Cortex of kidney (tissue), 1 donor: ENCODE measurements around the gene ANKS1B.
"Not testable (repeated sequence)": the region's sequence is repeated elsewhere in the genome, so short reads cannot be mapped to it uniquely, and the experiment has no call there.

Source experiments
- DNase-seq: peaks from one replicate; lab custom pipeline; 2025; lab: John Stamatoyannopoulos, UW

Gene ANKS1B

DNA sequence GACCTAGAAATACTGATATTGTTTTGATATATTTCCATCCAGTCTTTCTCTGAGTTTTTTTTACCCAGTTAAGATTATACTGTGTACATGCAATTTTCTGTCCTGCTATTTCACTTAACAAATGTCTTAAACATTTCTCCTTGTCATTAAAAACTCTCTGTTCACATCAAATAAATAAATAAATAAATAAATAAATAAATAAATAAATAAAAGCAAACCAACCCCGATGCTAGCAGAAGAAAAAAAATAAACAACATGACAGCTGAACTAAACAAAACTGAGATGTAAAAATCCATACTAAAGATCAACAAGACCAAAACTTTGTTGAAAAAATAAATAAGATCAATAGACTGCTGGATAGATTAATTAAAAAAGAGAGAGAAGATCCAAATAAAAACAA, 407.6 kb downstream of the ANKS1B start:
- not testable (repeated sequence) for DNase-seq

GRCh38 chr12:99573980-99574379, 410.8 kb downstream of the ANKS1B start:
- no peak for DNase-seq

- DNase-seq: no peak
Observed at GRCh38 chr12:99567072-99567471, 417.7 kb downstream of the ANKS1B start.

DNA sequence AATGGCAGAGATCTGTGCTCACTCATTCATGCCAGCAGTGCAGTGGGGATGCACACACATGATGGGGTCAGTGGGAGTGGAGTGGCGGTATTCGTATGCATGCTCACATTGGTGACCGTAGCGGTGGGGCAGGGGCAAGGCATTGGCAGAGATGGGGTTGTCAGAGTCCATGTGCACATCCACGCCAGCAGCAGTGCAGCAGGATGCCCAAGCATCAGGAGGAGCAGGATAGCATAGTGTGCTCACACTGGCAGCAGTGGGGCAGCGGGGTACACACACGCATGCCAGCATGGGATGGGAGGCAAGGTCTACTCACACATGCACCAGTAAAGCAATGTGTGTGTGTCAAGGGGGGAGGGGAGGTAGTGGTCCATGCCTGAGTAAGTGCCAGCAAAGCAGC, 426.6 kb downstream of the ANKS1B start:
- no peak for DNase-seq

GRCh38 chr12:99553461-99553860, 431.3 kb downstream of the ANKS1B start:
- DNase-seq: no peak

- no peak for DNase-seq
Observed at GRCh38 chr12:99552022-99552421, 432.7 kb downstream of the ANKS1B start.

- no peak for DNase-seq
Observed at GRCh38 chr12:99549651-99550050, 435.1 kb downstream of the ANKS1B start.

GRCh38 chr12:99549196-99549595, 435.5 kb downstream of the ANKS1B start:
- no peak for DNase-seq

- DNase-seq: no peak
Observed at GRCh38 chr12:99544457-99544856, 440.3 kb downstream of the ANKS1B start.

- DNase-seq: no peak
Observed at GRCh38 chr12:99529966-99530365, 454.8 kb downstream of the ANKS1B start.

- no peak for DNase-seq
Observed at GRCh38 chr12:99528478-99528877, 456.3 kb downstream of the ANKS1B start.

GRCh38 chr12:99523853-99524252, 460.9 kb downstream of the ANKS1B start:
- DNase-seq: no peak

- no peak for DNase-seq
Observed at GRCh38 chr12:99522456-99522855, 462.3 kb downstream of the ANKS1B start.

GRCh38 chr12:99521664-99522063, 463.1 kb downstream of the ANKS1B start:
- no peak for DNase-seq

- no peak for DNase-seq
Observed at GRCh38 chr12:99513066-99513465, 471.7 kb downstream of the ANKS1B start.

- DNase-seq: no peak
Observed at GRCh38 chr12:99505805-99506204, 478.9 kb downstream of the ANKS1B start.

DNA sequence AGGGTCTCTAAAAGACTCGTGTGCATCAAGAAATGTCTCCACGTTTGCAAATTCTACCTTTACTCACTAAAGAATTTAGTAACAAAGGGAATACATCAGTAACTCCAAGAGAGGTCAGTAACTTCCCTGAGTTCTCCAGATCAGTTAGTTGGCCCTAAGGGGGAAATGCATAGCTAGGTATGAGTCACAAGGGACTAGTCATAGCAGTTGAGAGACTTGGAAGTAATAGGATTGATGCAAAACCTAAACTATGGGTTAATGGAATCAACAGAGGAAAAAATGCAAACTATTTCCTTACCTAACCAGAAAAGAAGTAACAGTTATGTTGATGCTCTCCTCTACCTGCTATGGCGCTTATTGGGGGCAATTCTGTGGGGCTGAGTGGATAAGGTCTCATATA, 486.0 kb downstream of the ANKS1B start:
- no peak for DNase-seq

GRCh38 chr12:99495799-99496198, 488.9 kb downstream of the ANKS1B start:
- no peak for DNase-seq

DNA sequence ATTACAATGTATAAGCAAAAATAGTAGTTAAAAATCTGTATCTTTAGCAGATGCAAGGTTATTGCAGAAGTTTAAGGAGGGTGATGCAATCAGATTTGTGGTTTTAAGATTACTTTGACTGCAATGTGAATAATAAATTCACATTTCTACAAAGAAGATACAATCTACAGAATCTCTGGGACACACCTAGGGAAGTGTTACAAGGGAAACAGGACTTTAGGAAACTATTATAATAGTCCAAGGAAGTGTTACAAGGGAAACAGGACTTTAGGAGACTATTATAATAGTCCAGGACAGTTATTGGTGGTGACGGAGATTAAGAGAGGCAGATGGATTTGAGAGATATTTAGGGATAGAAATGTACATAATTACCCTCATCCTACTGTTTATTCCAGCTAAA, 491.5 kb downstream of the ANKS1B start:
- DNase-seq: no peak

DNA sequence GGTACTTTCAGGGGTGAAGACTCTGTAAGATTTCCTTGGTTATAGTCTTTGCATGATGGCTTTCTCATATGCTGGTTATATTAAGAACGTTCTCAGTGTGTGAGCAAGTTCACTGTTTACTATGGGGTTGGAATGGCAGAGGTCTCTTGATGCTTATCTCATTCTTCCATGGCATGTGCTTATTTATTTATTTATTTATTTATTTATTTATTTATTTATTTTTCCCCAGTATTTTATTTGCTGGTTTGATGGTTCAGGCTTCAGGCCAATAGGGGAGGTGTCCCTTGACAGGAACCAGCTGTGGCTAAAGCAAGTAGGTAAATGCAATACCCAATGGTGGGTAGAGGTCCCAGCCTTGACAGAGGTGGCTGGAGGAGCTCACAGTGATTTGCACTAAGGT, 498.5 kb downstream of the ANKS1B start:
- DNase-seq: no peak

GRCh38 chr12:99479149-99479548, 505.6 kb downstream of the ANKS1B start:
- no peak for DNase-seq

DNA sequence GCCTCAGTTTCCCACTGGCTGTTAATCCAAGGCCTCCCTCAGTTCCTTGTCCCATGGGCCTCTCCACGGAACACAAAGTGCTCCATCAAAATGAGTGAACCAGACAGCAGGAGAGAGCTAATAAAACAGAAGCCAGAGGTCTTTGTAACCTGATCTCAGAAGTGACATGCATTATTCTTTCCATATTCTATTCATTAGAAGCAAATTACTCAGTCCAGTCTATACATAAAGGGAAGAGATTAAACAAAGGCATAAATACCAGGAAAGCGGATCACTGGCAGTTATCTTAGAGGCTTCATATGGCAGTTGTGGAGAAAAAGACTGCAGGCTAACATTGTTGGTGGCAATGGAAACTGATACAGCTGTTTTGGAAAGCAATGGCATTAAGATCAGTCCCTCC, 507.8 kb downstream of the ANKS1B start:
- no peak for DNase-seq

DNA sequence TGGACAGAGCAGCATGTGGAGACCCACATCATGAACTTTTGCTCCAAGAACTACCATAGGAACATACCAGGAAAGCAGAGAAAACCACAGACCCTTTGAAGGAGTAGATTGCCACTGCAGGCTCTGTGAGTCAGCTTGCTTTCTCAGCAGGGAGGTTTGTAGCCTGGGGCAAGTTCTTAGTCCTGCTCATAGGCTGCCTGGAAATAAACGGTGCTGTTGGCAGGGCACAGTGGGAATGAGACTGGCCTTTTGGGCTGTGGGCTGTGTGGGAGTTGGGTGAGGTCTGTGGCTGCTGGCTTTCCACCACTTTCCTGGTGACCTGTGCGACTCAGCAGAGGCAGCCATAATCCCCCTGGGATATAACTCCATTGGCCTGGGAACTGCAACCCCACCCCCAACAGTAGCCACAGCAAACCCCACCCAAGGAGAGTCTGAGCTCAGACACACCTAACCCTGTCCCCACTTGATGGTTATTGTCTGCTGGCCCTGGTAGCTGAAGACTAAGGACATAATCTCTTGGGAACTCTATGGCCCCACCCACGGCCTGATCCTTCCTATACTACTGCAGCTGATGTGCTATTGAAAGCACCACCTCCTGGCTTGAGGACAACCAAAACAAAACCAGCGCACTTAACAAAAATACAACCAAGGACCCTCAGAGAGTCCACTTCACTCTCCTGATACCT, 529.2 kb downstream of the ANKS1B start:
- no peak for DNase-seq

DNA sequence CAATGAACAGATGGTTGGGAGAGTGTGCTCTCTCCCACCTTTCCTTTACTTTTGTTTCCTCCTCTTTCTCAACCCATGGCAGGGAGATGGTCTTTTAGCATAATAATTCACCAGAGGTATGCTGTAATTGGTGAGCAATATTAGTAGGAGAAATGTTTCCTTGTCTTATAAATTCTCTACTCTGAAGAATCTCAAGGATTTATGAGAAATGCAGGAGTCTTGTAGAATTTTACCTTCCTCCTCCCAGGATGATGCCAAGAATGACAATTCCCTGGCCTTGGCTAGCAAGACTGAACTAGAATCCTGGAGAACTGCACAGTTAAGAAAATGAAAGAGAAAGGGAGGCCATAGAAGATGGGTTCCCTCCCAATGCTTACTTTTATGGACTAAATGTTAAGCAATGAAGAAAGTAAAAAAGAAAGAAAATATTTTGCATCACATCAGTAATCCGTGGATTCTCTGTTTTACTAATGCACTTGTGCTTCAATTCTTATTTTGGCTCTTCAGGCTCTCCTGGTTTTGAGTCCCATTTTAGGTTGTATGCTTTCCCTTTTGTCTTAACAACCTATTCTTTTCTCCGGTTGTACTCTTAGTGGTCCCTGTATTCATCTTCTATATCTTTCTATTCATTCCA, 530.1 kb downstream of the ANKS1B start:
- no peak for DNase-seq
